Peyer's patch (tissue), 4 donors: ENCODE measurements around the gene EGLN3.

Experiments used
- CTCF ChIP-seq, 6 experiments: fragments of 450-650 bp in 4 of 6; fragments of 200-600 bp in 2 of 6; sonication (generic) in 1 of 6; IDR thresholded peaks; one replicate each; pipeline ENCODE4 v1.5.1; 2017 to 2019; ENCODE audit warnings: antibody characterized with exemption in 6 of 6, mild to moderate bottlenecking in 3 of 6, moderate library complexity in 1 of 6
- POLR2A ChIP-seq, 2 donors: fragments of 450-650 bp; IDR thresholded peaks; one replicate each; pipeline ENCODE4 v1.5.1; 2017; ENCODE audit warnings: antibody characterized with exemption in 2 of 2, mild to moderate bottlenecking in 2 of 2, moderate library complexity in 2 of 2

GRCh38 chr14:33915682-33916081 lies 35.2 kb downstream of the EGLN3 start:
- no peak for TF ChIP-seq CTCF (IDR thresholded peaks at IDR 0.05)
- no peak for TF ChIP-seq POLR2A (IDR thresholded peaks at IDR 0.05)
